B cell (primary cell): ENCODE data around the gene STPG3. TPM values are rescaled to one million over a fixed set of nuclear protein-coding genes. Genes with fewer than 3 reads are reported as not detected.

Experiments used
- ATAC-seq: fragments of 200-7000 bp; cut with Tn5 transposase; one replicate; pipeline ENCODE4 v1.10.0; 2021; ENCODE audit warnings: low read depth, mild to moderate bottlenecking, moderate number of reproducible peaks, moderate library complexity
- CTCF ChIA-PET: fragments of 350-600 bp; sonication (Branson Sonifier 250); formaldehyde crosslinking; loops from one replicate; lab custom pipeline; 2021; ENCODE audit warnings: antibody characterized with exemption, inconsistent platforms; lab: Charles Lee
- POLR2A ChIA-PET: fragments of 350-600 bp; sonication (Branson Sonifier 250); formaldehyde crosslinking; loops from one replicate; lab custom pipeline; 2021; ENCODE audit warnings: antibody characterized with exemption; lab: Charles Lee
- DNase-seq: peaks from one replicate; pipeline ENCODE4 v3.0.0; 2013
- H2AFZ ChIP-seq: 2 replicates; pipeline ENCODE4 v1.6.1; 2012; ENCODE audit warnings: mild to moderate bottlenecking, low read depth, low read length; ENCODE audit not compliant: insufficient read depth, poor library complexity, severe bottlenecking
- H3K27ac ChIP-seq, 2 donors: 1 replicate in 1 of 2; 2 replicates in 1 of 2; pipeline ENCODE4 v1.5.1; 2012 to 2013; ENCODE audit warnings: low read length in 2 of 2, mild to moderate bottlenecking in 2 of 2, moderate library complexity in 1 of 2
- H3K27me3 ChIP-seq, 4 experiments: fragments of 200-600 bp in 1 of 4; sonication (generic) in 1 of 4; replicated peaks in 1 of 4; 1 replicate in 2 of 4; 2 replicates in 2 of 4; pipeline versions ENCODE4 v1.6.1 to v1.7.0; 2013 to 2016; ENCODE audit warnings: low read length in 3 of 4, mild to moderate bottlenecking in 2 of 4, mixed read lengths in 1 of 4, moderate library complexity in 1 of 4; ENCODE audit not compliant: insufficient read depth in 4 of 4, control insufficient read depth in 3 of 4; ENCODE audit errors: control extremely low read depth in 1 of 4
- H3K36me3 ChIP-seq, 2 experiments: replicated peaks in 1 of 2; 1 replicate in 1 of 2; 2 replicates in 1 of 2; pipeline versions ENCODE4 v1.6.1 to v1.7.1; 2013; ENCODE audit warnings: low read length in 1 of 2; ENCODE audit not compliant: insufficient read depth in 2 of 2, control insufficient read depth in 1 of 2; ENCODE audit errors: control extremely low read depth in 1 of 2, extremely low read depth in 1 of 2
- H3K4me1 ChIP-seq, 2 donors: fragments of 200-600 bp in 1 of 2; sonication (generic) in 1 of 2; 1 replicate in 1 of 2; 2 replicates in 1 of 2; pipeline versions ENCODE4 v1.5.1 to v1.6.1; 2013 to 2017; ENCODE audit warnings: low read length in 2 of 2; ENCODE audit not compliant: control insufficient read depth in 2 of 2, insufficient read depth in 2 of 2
- H3K4me2 ChIP-seq: replicated peaks from 2 replicates; pipeline ENCODE3; 2012; ENCODE audit warnings: mild to moderate bottlenecking, low read depth, low read length; ENCODE audit not compliant: poor library complexity, severe bottlenecking
- H3K4me3 ChIP-seq, 5 experiments: fragments of 200-600 bp in 1 of 5; sonication (generic) in 1 of 5; 1 replicate in 3 of 5; 2 replicates in 2 of 5; pipeline versions ENCODE4 v1.5.1 to v1.7.0; 2011 to 2016; ENCODE audit warnings: low read length in 4 of 5, mild to moderate bottlenecking in 4 of 5, low read depth in 2 of 5, control low read depth in 1 of 5, moderate library complexity in 1 of 5; ENCODE audit not compliant: insufficient read depth in 1 of 5; ENCODE audit errors: control extremely low read depth in 1 of 5, extremely low read depth in 1 of 5
- H3K79me2 ChIP-seq: fragments of 200-600 bp; sonication (generic); one replicate; pipeline ENCODE4 v1.6.0; 2016; ENCODE audit warnings: low read length; ENCODE audit not compliant: control insufficient read depth, insufficient read depth
- H3K9ac ChIP-seq: fragments of 200-600 bp; sonication (generic); 2 replicates; pipeline ENCODE4 v1.6.1; 2017; ENCODE audit warnings: mild to moderate bottlenecking, low read length, moderate library complexity
- H3K9me3 ChIP-seq, 3 donors: one replicate each; pipeline versions ENCODE4 v1.6.1 to v1.7.1; 2013; ENCODE audit warnings: low read length in 2 of 3; ENCODE audit not compliant: control insufficient read depth in 2 of 3, insufficient read depth in 1 of 3; ENCODE audit errors: control extremely low read depth in 1 of 3
- H4K20me1 ChIP-seq: 2 replicates; pipeline ENCODE4 v1.6.0; 2012; ENCODE audit warnings: mild to moderate bottlenecking, low read length; ENCODE audit not compliant: insufficient read depth, control insufficient read depth, poor library complexity, severe bottlenecking
- H3K27ac Mint-ChIP-seq: one replicate; pipeline ENCODE4 v1.8.0; 2021; ENCODE audit warnings: mixed read lengths
- H3K27me3 Mint-ChIP-seq: one replicate; pipeline ENCODE4 v1.8.0; 2021; ENCODE audit warnings: mixed read lengths
- H3K4me1 Mint-ChIP-seq: one replicate; pipeline ENCODE4 v1.8.0; 2021; ENCODE audit warnings: mixed read lengths
- H3K4me3 Mint-ChIP-seq: one replicate; pipeline ENCODE4 v1.8.0; 2021; ENCODE audit warnings: mixed read lengths
- H3K9me3 Mint-ChIP-seq: one replicate; pipeline ENCODE4 v1.8.0; 2022; ENCODE audit warnings: mixed read lengths; ENCODE audit not compliant: insufficient read depth
- CTCF ChIP-seq: fragments of 200-600 bp; IDR thresholded peaks from one replicate; pipeline ENCODE4 v1.8.0; 2022; ENCODE audit warnings: antibody characterized with exemption, mild to moderate bottlenecking
- EZH2 ChIP-seq: IDR thresholded peaks from 2 replicates; pipeline ENCODE4 v1.6.1; 2012; ENCODE audit warnings: borderline replicate concordance, low read depth, mild to moderate bottlenecking, moderate library complexity, low read length; ENCODE audit not compliant: insufficient read depth, poor library complexity, severe bottlenecking
- WGBS: methylation state at CpG from one replicate; pipeline ENCODE4 v1.1.5; 2013; ENCODE audit warnings: missing lambda C conversion rate; ENCODE audit not compliant: insufficient coverage; 5-methylcytosine and 5-hydroxymethylcytosine counted together
- intact Hi-C: fragments of 100-400 bp; cut with micrococcal nuclease; formaldehyde crosslinking; loops from one replicate; pipeline ENCODE4 v1.10.0; 2022
- polyA plus RNA-seq: library from polyadenylated mRNA; depleted of rRNA; stranded (reverse); fragments of >200 nt; gene quantifications from 2 replicates; pipeline ENCODE4 v1.2.3, GENCODE V29; 2012
- total RNA-seq, 2 donors: library from RNA; stranded (reverse); fragments of 120-200 nt in 1 of 2; gene quantifications; 1 replicate in 1 of 2; 2 replicates in 1 of 2; pipeline versions ENCODE4 v1.2.3 to v1.2.4, GENCODE V29; 2013 to 2022

Gene STPG3
- total and polyA plus RNA-seq, 2 donors (not counting 1 experiment from before 2014, with no cell fraction given): not detected

- H3K79me2 ChIP-seq: peaks cover 37% of the 10 kb centered on the region
- Mint-ChIP-seq H3K4me1 (peaks cover 55% of the 10 kb centered on the region), H3K27me3 (no peaks in the 10 kb centered on the region), H3K27ac (no peak overlapping the region), H3K4me3 (no peak overlapping the region), H3K9me3 (no peaks in the 10 kb centered on the region)
- no peak overlapping the region for H3K27ac ChIP-seq
- intact Hi-C loops: no loop called here
- peaks cover 13% of the 10 kb centered on the region for H4K20me1 ChIP-seq
- H3K4me1 ChIP-seq: peaks cover 41 to 71% of the 10 kb centered on the region in 2 donors
- no peak overlapping the region for H3K9ac ChIP-seq
- no peak overlapping the region for H3K4me3 ChIP-seq
- TF ChIP-seq CTCF: no peak
- ATAC-seq (no peak), DNase-seq (no peak)
- ChIA-PET CTCF (interaction anchor here (0.8 to 1.4 kb wide), 2 partner anchors 11 to 24 kb away, joined by 3 read pairs; no protein-coding TSS in a partner anchor), POLR2A (interaction anchor here (0.6 to 0.7 kb wide), 2 partner anchors 15 to 33 kb away, joined by 3 to 4 read pairs; no protein-coding TSS in a partner anchor)
- H3K27me3 ChIP-seq: no peaks in the 10 kb centered on the region
- WGBS: 91% methylated on average over 39 of the region's 39 CpGs
- peaks cover 0 to 11% of the 10 kb centered on the region in 2 experiments for H3K36me3 ChIP-seq
- no peak overlapping the region for H2AFZ ChIP-seq
- H3K4me2 ChIP-seq: no peak overlapping the region
- no peaks in the 10 kb centered on the region for H3K9me3 ChIP-seq
Observed at GRCh38 chr9:137272241-137273094, 21.4 kb downstream of the STPG3 start.

- Histone ChIP-seq H3K27ac (no peak overlapping the region), H3K4me3 (no peak overlapping the region), H3K79me2 (peaks cover 42% of the 10 kb centered on the region), H2AFZ (no peak overlapping the region), H3K27me3 (no peaks in the 10 kb centered on the region), H3K4me1 (peaks cover 36 to 71% of the 10 kb centered on the region in 2 donors), H3K4me2 (no peak overlapping the region), H4K20me1 (peaks cover 8% of the 10 kb centered on the region), H3K9ac (no peak overlapping the region), H3K36me3 (peaks cover 0 to 11% of the 10 kb centered on the region in 2 experiments), H3K9me3 (no peaks in the 10 kb centered on the region)
- no peak overlapping the region for H3K27ac Mint-ChIP-seq
- no peak for TF ChIP-seq CTCF
- no peak for TF ChIP-seq EZH2
- intact Hi-C loops: no loop called here
- no peak overlapping the region for H3K4me3 Mint-ChIP-seq
- ChIA-PET CTCF (interaction anchor here (0.6 to 1.4 kb wide), 2 partner anchors 24 to 151 kb away, joined by 3 read pairs; no protein-coding TSS in a partner anchor), POLR2A (interaction anchor here (0.7 kb wide), 1 partner anchor 33 kb away, joined by 3 read pairs; no protein-coding TSS in a partner anchor)
- whole genome bisulfite sequencing: 98% methylated on average over 13 of the region's 13 CpGs
- no peaks in the 10 kb centered on the region for H3K27me3 Mint-ChIP-seq
- no peak for ATAC-seq
- H3K9me3 Mint-ChIP-seq: no peaks in the 10 kb centered on the region
- DNase-seq: peak; percentile 9
- peaks cover 53% of the 10 kb centered on the region for H3K4me1 Mint-ChIP-seq
Observed at GRCh38 chr9:137273095-137273490, 22.0 kb downstream of the STPG3 start.
